Measurements from ENCODE around the gene CNDP1.

Gene CNDP1

DNA sequence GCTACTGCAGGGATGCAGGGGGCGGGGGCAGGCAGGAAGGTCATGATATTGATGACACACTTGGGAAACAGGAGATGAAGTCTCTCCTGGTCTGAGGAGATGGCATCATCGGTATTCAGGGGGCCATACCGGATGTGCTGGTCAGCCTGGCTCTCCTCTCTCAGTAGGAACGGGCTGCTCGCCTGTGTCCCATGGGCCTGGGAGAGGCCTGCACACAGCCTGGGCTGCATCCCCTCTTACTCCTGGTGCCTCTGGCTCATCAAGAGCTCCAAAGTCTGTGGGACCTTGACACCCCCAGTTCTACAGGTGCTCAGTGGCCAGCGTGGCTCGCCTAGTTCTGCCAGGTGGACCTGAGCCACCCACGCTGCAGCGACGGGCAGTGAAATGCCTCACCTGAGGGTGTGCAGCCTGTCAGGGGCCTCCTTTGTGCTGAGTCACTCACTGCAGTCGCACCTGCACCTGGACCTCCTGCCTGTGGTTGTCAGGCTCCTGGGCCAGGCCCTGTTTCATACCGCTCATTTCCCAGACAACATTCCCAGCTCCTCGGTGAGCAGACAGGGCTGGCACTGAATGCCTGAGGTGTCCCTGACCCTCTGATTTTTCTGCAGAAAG lies 18.6 kb upstream of the CNDP1 start:
- TF ChIP-seq SIN3A (IDR thresholded peaks at IDR 0.05; ENCODE audit: borderline replicate concordance, insufficient read depth, low read length) (no peak), TAF1 (IDR thresholded peaks at IDR 0.05; ENCODE audit: borderline replicate concordance, insufficient read depth, low read length) (no peak), POLR2AphosphoS5 (IDR thresholded peaks at IDR 0.05; ENCODE audit: low read depth, low read length) (no peak), FOXP2 (optimal IDR thresholded peaks at IDR 0.05; ENCODE audit: borderline replicate concordance, extremely low read depth, extremely low read length, insufficient read depth) (no peak)
- TF ChIP-seq, protein P1, sequence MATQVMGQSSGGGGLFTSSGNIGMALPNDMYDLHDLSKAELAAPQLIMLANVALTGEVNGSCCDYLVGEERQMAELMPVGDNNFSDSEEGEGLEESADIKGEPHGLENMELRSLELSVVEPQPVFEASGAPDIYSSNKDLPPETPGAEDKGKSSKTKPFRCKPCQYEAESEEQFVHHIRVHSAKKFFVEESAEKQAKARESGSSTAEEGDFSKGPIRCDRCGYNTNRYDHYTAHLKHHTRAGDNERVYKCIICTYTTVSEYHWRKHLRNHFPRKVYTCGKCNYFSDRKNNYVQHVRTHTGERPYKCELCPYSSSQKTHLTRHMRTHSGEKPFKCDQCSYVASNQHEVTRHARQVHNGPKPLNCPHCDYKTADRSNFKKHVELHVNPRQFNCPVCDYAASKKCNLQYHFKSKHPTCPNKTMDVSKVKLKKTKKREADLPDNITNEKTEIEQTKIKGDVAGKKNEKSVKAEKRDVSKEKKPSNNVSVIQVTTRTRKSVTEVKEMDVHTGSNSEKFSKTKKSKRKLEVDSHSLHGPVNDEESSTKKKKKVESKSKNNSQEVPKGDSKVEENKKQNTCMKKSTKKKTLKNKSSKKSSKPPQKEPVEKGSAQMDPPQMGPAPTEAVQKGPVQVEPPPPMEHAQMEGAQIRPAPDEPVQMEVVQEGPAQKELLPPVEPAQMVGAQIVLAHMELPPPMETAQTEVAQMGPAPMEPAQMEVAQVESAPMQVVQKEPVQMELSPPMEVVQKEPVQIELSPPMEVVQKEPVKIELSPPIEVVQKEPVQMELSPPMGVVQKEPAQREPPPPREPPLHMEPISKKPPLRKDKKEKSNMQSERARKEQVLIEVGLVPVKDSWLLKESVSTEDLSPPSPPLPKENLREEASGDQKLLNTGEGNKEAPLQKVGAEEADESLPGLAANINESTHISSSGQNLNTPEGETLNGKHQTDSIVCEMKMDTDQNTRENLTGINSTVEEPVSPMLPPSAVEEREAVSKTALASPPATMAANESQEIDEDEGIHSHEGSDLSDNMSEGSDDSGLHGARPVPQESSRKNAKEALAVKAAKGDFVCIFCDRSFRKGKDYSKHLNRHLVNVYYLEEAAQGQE (IDR thresholded peaks at IDR 0.05; ENCODE audit: insufficient read depth in 1 of 2, low read depth in 2 of 2, low read length in 2 of 2), result no peak

- TF ChIP-seq FOXP2 (optimal IDR thresholded peaks at IDR 0.05; ENCODE audit: borderline replicate concordance, extremely low read depth, extremely low read length, insufficient read depth) (no peak), TAF1 (IDR thresholded peaks at IDR 0.05; ENCODE audit: borderline replicate concordance, insufficient read depth, low read length) (no peak), SIN3A (IDR thresholded peaks at IDR 0.05; ENCODE audit: borderline replicate concordance, insufficient read depth, low read length) (no peak), POLR2AphosphoS5 (IDR thresholded peaks at IDR 0.05; ENCODE audit: low read depth, low read length) (no peak)
- TF ChIP-seq, protein P1 (IDR thresholded peaks at IDR 0.05; ENCODE audit: insufficient read depth in 1 of 2, low read depth in 2 of 2, low read length in 2 of 2), result no peak
These were observed 17.7 kb upstream of the CNDP1 start for GRCh38 chr18:74516271-74517235.

DNA sequence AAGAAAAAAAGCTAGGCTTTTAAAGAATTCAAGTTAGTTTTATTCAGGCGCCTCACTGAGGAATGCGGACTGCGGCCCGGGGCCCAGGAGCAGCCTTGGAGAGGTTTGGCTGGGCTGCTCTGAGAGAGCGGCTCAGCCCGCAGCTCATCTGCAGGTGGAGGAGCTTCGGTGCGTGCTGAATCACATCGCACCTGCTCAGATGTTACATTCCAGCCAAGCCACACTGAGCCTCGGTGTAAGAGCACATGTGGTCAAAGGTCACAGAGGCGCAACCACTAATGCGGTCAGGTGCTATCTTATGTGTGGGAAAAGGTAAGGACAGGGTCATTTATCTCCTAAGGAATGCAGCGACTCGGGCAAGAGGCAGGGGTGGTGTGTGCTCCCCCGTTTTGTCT lies 17.1 kb upstream of the CNDP1 start:
- TF ChIP-seq, protein P1 (IDR thresholded peaks at IDR 0.05; ENCODE audit: insufficient read depth in 1 of 2, low read depth in 2 of 2, low read length in 2 of 2), result no peak
- TF ChIP-seq TAF1 (IDR thresholded peaks at IDR 0.05; ENCODE audit: borderline replicate concordance, insufficient read depth, low read length), result no peak
- TF ChIP-seq POLR2AphosphoS5 (IDR thresholded peaks at IDR 0.05; ENCODE audit: low read depth, low read length), result no peak
- no peak for TF ChIP-seq FOXP2 (optimal IDR thresholded peaks at IDR 0.05; ENCODE audit: borderline replicate concordance, extremely low read depth, extremely low read length, insufficient read depth)
- no peak for TF ChIP-seq SIN3A (IDR thresholded peaks at IDR 0.05; ENCODE audit: borderline replicate concordance, insufficient read depth, low read length)

DNA sequence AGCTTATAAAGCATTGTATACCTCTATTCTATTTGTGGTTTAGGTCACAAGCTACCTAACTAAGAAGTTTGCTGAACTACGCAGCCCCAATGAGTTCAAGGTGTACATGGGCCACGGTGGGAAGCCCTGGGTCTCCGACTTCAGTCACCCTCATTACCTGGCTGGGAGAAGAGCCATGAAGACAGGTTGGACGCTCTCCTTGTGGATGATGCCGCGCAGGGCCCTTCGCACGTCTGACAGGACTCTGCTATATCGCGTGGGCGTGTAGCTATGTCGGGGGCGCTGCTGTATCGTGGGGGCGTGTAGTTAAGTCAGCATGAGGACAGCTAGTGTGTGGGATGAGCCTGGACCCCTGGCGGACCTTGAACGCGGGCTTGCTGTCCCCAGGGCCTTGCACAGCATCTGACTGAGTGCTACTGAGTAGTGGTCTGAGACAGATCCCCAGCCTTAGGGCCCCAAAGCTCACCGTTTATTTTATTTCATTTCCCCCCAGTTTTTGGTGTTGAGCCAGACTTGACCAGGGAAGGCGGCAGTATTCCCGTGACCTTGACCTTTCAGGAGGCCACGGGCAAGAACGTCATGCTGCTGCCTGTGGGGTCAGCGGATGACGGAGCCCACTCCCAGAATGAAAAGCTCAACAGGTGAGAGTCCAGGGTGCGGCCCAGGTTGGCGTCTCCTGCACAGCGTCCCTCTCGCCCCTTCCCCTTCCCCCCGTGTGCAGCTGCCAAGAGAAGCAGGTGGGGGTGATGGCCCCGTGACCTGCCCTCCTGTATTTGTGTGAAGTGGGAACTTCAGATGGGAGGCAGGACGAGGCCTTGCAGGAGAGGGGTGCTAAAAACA lies 15.6 kb upstream of the CNDP1 start:
- no peak for TF ChIP-seq TAF1 (IDR thresholded peaks at IDR 0.05; ENCODE audit: borderline replicate concordance, insufficient read depth, low read length)
- TF ChIP-seq FOXP2 (optimal IDR thresholded peaks at IDR 0.05; ENCODE audit: borderline replicate concordance, extremely low read depth, extremely low read length, insufficient read depth), result no peak
- TF ChIP-seq POLR2AphosphoS5 (IDR thresholded peaks at IDR 0.05; ENCODE audit: low read depth, low read length), result no peak
- TF ChIP-seq SIN3A (IDR thresholded peaks at IDR 0.05; ENCODE audit: borderline replicate concordance, insufficient read depth, low read length), result no peak
- TF ChIP-seq, protein P1 (IDR thresholded peaks at IDR 0.05; ENCODE audit: insufficient read depth in 1 of 2, low read depth in 2 of 2, low read length in 2 of 2), result no peak

Data from PFSK-1 (cell line).